Lower lobe of right lung (tissue), 2 donors: ENCODE measurements around the gene RTN4RL1. TPM values are rescaled to one million over a fixed set of nuclear protein-coding genes. Genes with fewer than 3 reads are reported as not detected.

Experiments
- ATAC-seq, 2 donors: fragments of 200-7000 bp; cut with Tn5 transposase; one replicate each; pipeline ENCODE4 v1.9.1; 2020 to 2022; ENCODE audit warnings: mild to moderate bottlenecking in 2 of 2, moderate library complexity in 2 of 2
- DNase-seq: peaks from one replicate; pipeline ENCODE4 v3.0.0-alpha.2; 2020
- H3K27ac ChIP-seq: fragments of 200-600 bp; one replicate; pipeline ENCODE4 v1.8.0; 2022
- H3K27me3 ChIP-seq: fragments of 200-600 bp; one replicate; pipeline ENCODE4 v1.8.0; 2022; ENCODE audit warnings: low read depth
- H3K36me3 ChIP-seq: fragments of 200-600 bp; one replicate; pipeline ENCODE4 v1.8.0; 2022; ENCODE audit warnings: mild to moderate bottlenecking
- H3K4me1 ChIP-seq: fragments of 200-600 bp; one replicate; pipeline ENCODE4 v1.8.0; 2022
- H3K4me3 ChIP-seq: fragments of 200-600 bp; one replicate; pipeline ENCODE4 v1.8.0; 2022; ENCODE audit warnings: mild to moderate bottlenecking
- H3K9me3 ChIP-seq: fragments of 200-600 bp; one replicate; pipeline ENCODE4 v1.8.0; 2022
- intact Hi-C: fragments of 100-400 bp; cut with DNase I; formaldehyde crosslinking; loops from one replicate; pipeline ENCODE4 v1.11.0; 2022
- total RNA-seq: library from RNA; stranded (reverse); fragmentation: NEBNext Ultra II Directional; extraction: Animal tissue kit (Norgen Biotek cat#: 25700); gene quantifications from one replicate; pipeline ENCODE4 v1.2.1, GENCODE V29; 2021
- TF ChIP-seq, protein P1 (sequence below): fragments of 200-600 bp; IDR thresholded peaks from one replicate; pipeline ENCODE4 v1.8.0; 2022; ENCODE audit warnings: antibody characterized with exemption, mild to moderate bottlenecking
- donor health status: DM: no; HTN: yes; CAD: no; lungs with severe emphysema.

Gene RTN4RL1
- total RNA-seq, 1 donor from 2014 or later, result 5.8 TPM

DNA sequence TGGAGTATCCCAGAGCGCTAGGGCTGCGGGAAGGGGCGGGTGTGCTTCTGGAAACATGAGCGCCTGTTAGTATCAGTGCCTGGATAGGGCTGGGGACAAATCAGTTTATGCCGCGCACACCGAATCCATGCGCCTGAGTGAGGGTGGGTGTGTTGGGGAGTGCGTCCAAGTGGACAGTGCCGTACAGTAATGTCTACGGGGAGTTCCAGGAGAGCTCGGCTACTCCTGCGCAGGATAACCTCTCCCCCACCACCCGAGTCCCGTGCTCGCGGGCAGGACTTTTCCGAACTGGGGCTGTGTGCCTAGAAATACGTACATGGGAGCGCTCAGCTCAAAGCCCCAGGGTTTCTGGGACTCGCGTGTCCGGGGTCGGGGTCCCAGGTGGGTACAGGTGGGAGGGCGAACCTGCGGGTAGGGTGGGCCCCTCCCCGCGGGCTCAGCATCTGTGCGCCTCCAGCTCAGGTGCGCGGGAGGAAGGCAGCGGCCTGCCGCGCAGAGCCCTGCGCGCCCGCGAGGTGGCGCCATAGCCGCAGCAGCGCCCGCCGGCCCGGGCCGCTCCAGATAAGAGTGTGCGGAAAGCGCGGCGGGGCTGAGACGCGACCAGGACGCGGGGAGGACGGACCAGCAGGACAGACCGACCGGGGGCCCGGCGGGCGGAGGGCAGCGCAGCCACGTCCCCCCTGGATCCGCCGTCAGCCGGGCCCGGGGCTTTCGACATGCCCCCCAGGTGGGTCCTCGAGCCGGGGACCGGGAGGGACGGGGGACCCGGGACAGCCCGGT lies 29.6 kb upstream of the RTN4RL1 start, which contains the start of gene HIC1:
Gene HIC1, plus strand, starts transcription at position 592 of the 780 bp plus-strand sequence. CDS start 1,588 bp downstream, outside the sequence.
- TF ChIP-seq, protein P1, sequence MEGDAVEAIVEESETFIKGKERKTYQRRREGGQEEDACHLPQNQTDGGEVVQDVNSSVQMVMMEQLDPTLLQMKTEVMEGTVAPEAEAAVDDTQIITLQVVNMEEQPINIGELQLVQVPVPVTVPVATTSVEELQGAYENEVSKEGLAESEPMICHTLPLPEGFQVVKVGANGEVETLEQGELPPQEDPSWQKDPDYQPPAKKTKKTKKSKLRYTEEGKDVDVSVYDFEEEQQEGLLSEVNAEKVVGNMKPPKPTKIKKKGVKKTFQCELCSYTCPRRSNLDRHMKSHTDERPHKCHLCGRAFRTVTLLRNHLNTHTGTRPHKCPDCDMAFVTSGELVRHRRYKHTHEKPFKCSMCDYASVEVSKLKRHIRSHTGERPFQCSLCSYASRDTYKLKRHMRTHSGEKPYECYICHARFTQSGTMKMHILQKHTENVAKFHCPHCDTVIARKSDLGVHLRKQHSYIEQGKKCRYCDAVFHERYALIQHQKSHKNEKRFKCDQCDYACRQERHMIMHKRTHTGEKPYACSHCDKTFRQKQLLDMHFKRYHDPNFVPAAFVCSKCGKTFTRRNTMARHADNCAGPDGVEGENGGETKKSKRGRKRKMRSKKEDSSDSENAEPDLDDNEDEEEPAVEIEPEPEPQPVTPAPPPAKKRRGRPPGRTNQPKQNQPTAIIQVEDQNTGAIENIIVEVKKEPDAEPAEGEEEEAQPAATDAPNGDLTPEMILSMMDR, result peak; percentile 97

DNA sequence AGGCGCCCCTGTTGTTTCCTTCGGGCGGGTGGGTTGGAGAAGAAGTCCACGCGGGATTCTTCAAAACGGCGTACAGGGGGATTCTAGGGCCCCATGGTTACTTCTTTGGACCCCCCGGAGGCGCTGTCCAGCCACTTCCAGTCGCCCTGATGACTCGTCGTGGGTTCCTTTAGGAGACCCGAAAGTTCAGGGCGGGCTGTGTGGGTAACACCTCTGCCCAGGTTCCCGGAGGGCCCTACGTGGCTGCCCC lies 29.1 kb upstream of the RTN4RL1 start:
- Histone ChIP-seq H3K27me3 (peaks cover 43% of the 10 kb centered on the region), H3K9me3 (no peaks in the 10 kb centered on the region), H3K27ac (peak overlapping the region; percentile 87), H3K4me1 (peaks cover 59% of the 10 kb centered on the region), H3K36me3 (peaks cover 15% of the 10 kb centered on the region), H3K4me3 (peak overlapping the region; percentile 67)
- DNase-seq (no peak), ATAC-seq (no peak)
- TF ChIP-seq, protein P1, result no peak
- intact Hi-C loops, result no loop called here

More for the DNA sequence above, 29.6 kb upstream of the RTN4RL1 start, which contains the start of gene HIC1:
- H3K36me3 ChIP-seq, result peaks cover 18% of the 10 kb centered on the region
- DNase-seq (peak; percentile 87), ATAC-seq (peak; percentile 67 to 78)
- peak within 1 kb of the TSS; percentile 87 for H3K27ac ChIP-seq
- intact Hi-C loops, result loop anchor here (5.0 kb wide), 1 partner anchor 188 kb away; no protein-coding TSS in a partner anchor
- peak within 1 kb of the TSS; percentile 67 for H3K4me3 ChIP-seq
- peaks cover 43% of the 10 kb centered on the region for H3K27me3 ChIP-seq
- H3K4me1 ChIP-seq, result peaks cover 60% of the 10 kb centered on the region
- H3K9me3 ChIP-seq, result no peaks in the 10 kb centered on the region

DNA sequence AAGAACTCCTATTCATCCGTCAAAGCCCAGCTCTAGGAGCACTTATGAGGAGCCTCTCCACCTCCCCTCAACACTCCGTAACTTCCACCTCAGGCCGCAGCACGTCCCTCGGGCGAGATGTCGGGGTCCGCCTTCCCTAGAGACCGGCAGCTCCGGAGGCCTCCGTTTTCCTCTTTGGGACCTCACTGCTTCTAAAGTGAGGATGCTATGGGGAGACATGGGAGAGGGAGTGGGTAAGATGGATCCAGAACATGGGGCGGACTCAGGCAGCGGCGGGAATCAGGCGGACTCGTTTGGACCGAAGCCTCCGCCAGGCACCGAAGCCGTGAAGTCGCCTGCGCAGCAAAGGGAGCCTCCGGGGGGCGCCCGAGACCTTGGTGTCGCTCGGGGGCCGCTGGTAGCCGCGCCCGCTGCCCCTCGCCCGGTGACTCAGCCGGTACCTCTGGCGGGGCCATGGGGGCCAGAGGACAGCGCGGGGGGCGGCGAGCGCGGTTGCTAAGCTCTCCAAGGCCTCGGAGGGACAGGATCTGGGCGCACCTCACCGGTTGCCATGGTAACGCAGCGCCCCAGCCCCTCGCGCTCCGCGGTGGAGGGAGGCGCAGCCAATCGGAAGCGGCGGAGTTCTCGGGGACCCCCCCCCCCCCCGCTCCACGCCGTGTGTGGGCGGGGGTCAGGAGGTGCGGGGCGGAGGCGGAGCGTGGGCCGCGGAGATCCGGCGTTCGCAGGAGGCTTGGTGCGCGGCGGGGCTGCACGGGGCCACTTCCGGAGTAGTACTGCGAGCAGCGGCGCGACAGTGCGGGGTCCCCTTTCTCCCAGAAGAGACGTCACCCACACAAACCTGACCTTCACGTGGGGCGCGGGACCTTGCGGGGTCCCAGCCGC lies 28.5 kb upstream of the RTN4RL1 start:
- H3K4me1 ChIP-seq, result peaks cover 59% of the 10 kb centered on the region
- H3K27ac ChIP-seq, result peak overlapping the region; percentile 87
- TF ChIP-seq, protein P1, result peak; percentile 66

DNA sequence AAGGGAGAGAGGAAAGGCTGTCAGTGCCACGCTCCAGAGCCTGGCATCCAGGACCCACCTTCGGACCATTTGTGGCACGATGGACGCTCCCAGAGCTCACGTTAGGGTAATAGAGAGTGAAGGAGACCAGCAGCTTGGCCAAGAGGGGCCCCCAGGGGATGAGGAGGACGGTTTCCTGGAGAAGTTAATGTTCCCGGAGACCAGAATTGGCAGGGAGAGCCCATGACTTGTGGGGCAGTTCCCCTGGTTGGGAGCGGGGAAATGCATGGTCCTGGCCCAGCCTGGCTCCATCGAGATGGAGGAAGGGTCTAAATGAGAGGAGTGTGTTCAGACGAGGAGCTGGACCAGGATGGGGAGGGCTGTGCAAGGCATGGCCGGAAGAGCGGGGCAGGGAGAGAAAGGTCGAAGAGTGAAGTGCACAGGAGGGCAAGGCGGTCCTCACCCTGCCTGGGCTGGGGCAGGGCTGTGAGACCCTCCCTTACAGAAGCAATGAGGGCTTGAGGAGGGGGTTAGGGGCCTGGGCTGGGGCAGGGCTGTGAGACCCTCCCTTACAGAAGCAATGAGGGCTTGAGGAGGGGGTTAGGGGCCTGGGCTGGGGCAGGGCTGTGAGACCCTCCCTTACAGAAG lies 26.9 kb upstream of the RTN4RL1 start:
- no peak overlapping the region for H3K27ac ChIP-seq
- H3K4me1 ChIP-seq, result peaks cover 52% of the 10 kb centered on the region
- H3K36me3 ChIP-seq, result no peaks in the 10 kb centered on the region
- TF ChIP-seq, protein P1, result no peak
- peaks cover 31% of the 10 kb centered on the region for H3K27me3 ChIP-seq
- H3K9me3 ChIP-seq, result no peaks in the 10 kb centered on the region
- no peak for DNase-seq
- intact Hi-C loops, result no loop called here
- no peak overlapping the region for H3K4me3 ChIP-seq
- no peak for ATAC-seq

More for the DNA sequence above, 28.5 kb upstream of the RTN4RL1 start:
- peaks cover 9% of the 10 kb centered on the region for H3K36me3 ChIP-seq
- intact Hi-C loops, result no loop called here
- peak; percentile 1 to 4 for ATAC-seq
- peak overlapping the region; percentile 67 for H3K4me3 ChIP-seq
- peaks cover 43% of the 10 kb centered on the region for H3K27me3 ChIP-seq
- H3K9me3 ChIP-seq, result no peaks in the 10 kb centered on the region
- DNase-seq, result peak; percentile 80
